H1 (cell line): ENCODE results near the gene ATP2A3. TPM values are rescaled to one million over a fixed set of nuclear protein-coding genes. Genes with fewer than 3 reads are reported as not detected.

Experiments used
- CTCF ChIA-PET: fragments of 300-600 bp; sonication (Branson Sonifier 250); formaldehyde crosslinking; loops from one replicate; lab custom pipeline; 2021; ENCODE audit not compliant: partially characterized antibody; lab: Charles Lee
- POLR2A ChIA-PET: fragments of 300-600 bp; sonication (Branson Sonifier 250); formaldehyde crosslinking; loops from one replicate; lab custom pipeline; 2021; ENCODE audit warnings: inconsistent platforms; ENCODE audit not compliant: partially characterized antibody; lab: Charles Lee
- DNase-seq, 2 experiments: peaks; one replicate each; pipeline versions ENCODE4 v3.0.0 to v3.0.0-alpha.2; 2010 to 2022; ENCODE audit warnings: low spot score in 2 of 2, low read depth in 1 of 2, mixed read lengths in 1 of 2
- FAIRE-seq: peaks from 2 replicates; lab custom pipeline; 2011; peaks lifted over from hg19 to GRCh38; lab: Jason Lieb, UNC
- H2AFZ ChIP-seq: 2 replicates; pipeline ENCODE4 v1.8.1; 2012; ENCODE audit warnings: low read length, inconsistent platforms
- H2AK5ac ChIP-seq: 2 replicates; pipeline ENCODE4 v1.6.1; 2013; ENCODE audit warnings: low read depth, low read length
- H2BK120ac ChIP-seq: replicated peaks from 2 replicates; pipeline ENCODE3; 2013; ENCODE audit warnings: low read depth, low read length, inconsistent platforms
- H2BK12ac ChIP-seq: 2 replicates; pipeline ENCODE4 v1.6.1; 2013; ENCODE audit warnings: low read depth, low read length
- H2BK15ac ChIP-seq: 2 replicates; pipeline ENCODE4 v1.6.1; 2013; ENCODE audit warnings: low read length
- H2BK20ac ChIP-seq: 2 replicates; pipeline ENCODE4 v1.6.1; 2013; ENCODE audit warnings: low read length
- H2BK5ac ChIP-seq: 2 replicates; pipeline ENCODE4 v1.6.1; 2013; ENCODE audit warnings: low read depth, low read length
- H3K14ac ChIP-seq: 2 replicates; pipeline ENCODE4 v1.6.1; 2013; ENCODE audit warnings: inconsistent platforms; ENCODE audit not compliant: insufficient read length
- H3K18ac ChIP-seq: 2 replicates; pipeline ENCODE4 v1.6.1; 2013; ENCODE audit warnings: low read length; ENCODE audit errors: extremely low read depth
- H3K23ac ChIP-seq: 2 replicates; pipeline ENCODE4 v1.6.1; 2013; ENCODE audit warnings: inconsistent platforms; ENCODE audit not compliant: insufficient read length
- H3K23me2 ChIP-seq: 2 replicates; pipeline ENCODE4 v1.6.1; 2013; ENCODE audit warnings: low read depth, low read length
- H3K27ac ChIP-seq: 2 replicates; pipeline ENCODE4 v1.6.1; 2011; ENCODE audit warnings: low read depth, low read length, inconsistent platforms
- H3K27me3 ChIP-seq, 4 experiments: replicated peaks in 1 of 4; 1 replicate in 1 of 4; 2 replicates in 3 of 4; pipeline versions ENCODE4 v1.6.1 to v1.8.1; 2011 to 2013; ENCODE audit warnings: low read length in 3 of 4, mild to moderate bottlenecking in 3 of 4, inconsistent platforms in 2 of 4, mixed read lengths in 2 of 4, moderate library complexity in 1 of 4; ENCODE audit not compliant: control insufficient read depth in 3 of 4, insufficient read depth in 3 of 4; ENCODE audit errors: extremely low read depth in 1 of 4
- H3K36me3 ChIP-seq, 4 experiments: 2 replicates each; pipeline versions ENCODE4 v1.6.1 to v1.8.1; 2011 to 2013; ENCODE audit warnings: mild to moderate bottlenecking in 4 of 4, low read length in 3 of 4, moderate library complexity in 2 of 4, control low read depth in 1 of 4, inconsistent platforms in 1 of 4; ENCODE audit not compliant: insufficient read depth in 4 of 4, control insufficient read depth in 2 of 4
- H3K4ac ChIP-seq: replicated peaks from 2 replicates; pipeline ENCODE3; 2013; ENCODE audit warnings: low read length, low read depth, mixed read lengths, inconsistent platforms; ENCODE audit not compliant: insufficient read length
- H3K4me1 ChIP-seq, 4 experiments: replicated peaks in 1 of 4; 1 replicate in 1 of 4; 2 replicates in 3 of 4; pipeline versions ENCODE4 v1.6.1 to v1.8.1; 2011 to 2013; ENCODE audit warnings: low read length in 3 of 4, inconsistent platforms in 2 of 4, mixed read lengths in 1 of 4; ENCODE audit not compliant: insufficient read depth in 4 of 4, control insufficient read depth in 3 of 4
- H3K4me2 ChIP-seq, 2 experiments: 2 replicates each; pipeline versions ENCODE4 v1.6.1 to v1.8.1; 2011 to 2013; ENCODE audit warnings: low read depth in 2 of 2, low read length in 2 of 2, control low read depth in 1 of 2, inconsistent platforms in 1 of 2, mild to moderate bottlenecking in 1 of 2; ENCODE audit not compliant: insufficient read depth in 1 of 2
- H3K4me3 ChIP-seq, 4 experiments: fragments of 200-600, 300-600 bp in 1 of 4; sonication (generic), shearing (Covaris generic), sonication (Bioruptor Twin) in 1 of 4; 2 replicates each; pipeline versions ENCODE4 v1.5.1 to v1.8.1; 2011 to 2016; ENCODE audit warnings: low read length in 4 of 4, low read depth in 3 of 4, control low read depth in 2 of 4, inconsistent platforms in 2 of 4, mild to moderate bottlenecking in 2 of 4, mixed read lengths in 1 of 4, moderate library complexity in 1 of 4; ENCODE audit not compliant: insufficient read depth in 2 of 4; ENCODE audit errors: extremely low read depth in 1 of 4
- H3K56ac ChIP-seq: replicated peaks from 2 replicates; pipeline ENCODE3; 2013; ENCODE audit warnings: low read depth, mild to moderate bottlenecking, mixed read lengths, low read length, inconsistent platforms; ENCODE audit not compliant: insufficient read length
- H3K79me1 ChIP-seq: 2 replicates; pipeline ENCODE4 v1.6.1; 2013; ENCODE audit warnings: low read depth, low read length, control low read depth
- H3K79me2 ChIP-seq, 2 experiments: 2 replicates each; pipeline versions ENCODE4 v1.6.1 to v1.8.1; 2012 to 2013; ENCODE audit warnings: low read length in 2 of 2, mild to moderate bottlenecking in 2 of 2, inconsistent platforms in 1 of 2; ENCODE audit not compliant: insufficient read depth in 2 of 2, control insufficient read depth in 1 of 2
- H3K9ac ChIP-seq, 4 experiments: replicated peaks in 1 of 4; 1 replicate in 1 of 4; 2 replicates in 3 of 4; pipeline versions ENCODE4 v1.6.1 to v1.8.1; 2011 to 2013; ENCODE audit warnings: low read depth in 3 of 4, low read length in 3 of 4, control low read depth in 2 of 4, mild to moderate bottlenecking in 2 of 4, moderate library complexity in 2 of 4, inconsistent platforms in 1 of 4; ENCODE audit errors: extremely low read depth in 1 of 4
- H3K9me3 ChIP-seq, 2 experiments: 2 replicates each; pipeline versions ENCODE4 v1.6.1 to v1.8.1; 2012 to 2013; ENCODE audit warnings: mild to moderate bottlenecking in 2 of 2, moderate library complexity in 2 of 2, control low read depth in 1 of 2, inconsistent platforms in 1 of 2, low read depth in 1 of 2, low read length in 1 of 2, mixed read lengths in 1 of 2; ENCODE audit not compliant: insufficient read depth in 2 of 2
- H4K20me1 ChIP-seq, 2 experiments: replicated peaks in 1 of 2; 2 replicates each; pipeline versions ENCODE3 to v1.8.1; 2011 to 2013; ENCODE audit warnings: inconsistent platforms in 2 of 2, low read length in 2 of 2, mild to moderate bottlenecking in 1 of 2; ENCODE audit not compliant: insufficient read depth in 2 of 2, control insufficient read depth in 1 of 2
- H4K5ac ChIP-seq: 2 replicates; pipeline ENCODE4 v1.6.1; 2013; ENCODE audit warnings: low read length, low read depth, mixed read lengths, inconsistent platforms; ENCODE audit not compliant: insufficient read length
- H4K8ac ChIP-seq: 2 replicates; pipeline ENCODE4 v1.8.0; 2013; ENCODE audit warnings: mild to moderate bottlenecking, moderate library complexity, low read length, inconsistent platforms; ENCODE audit not compliant: insufficient read depth; ENCODE audit errors: extremely low read depth
- H4K91ac ChIP-seq: replicated peaks from 2 replicates; pipeline ENCODE3; 2013; ENCODE audit warnings: low read length, mixed read lengths, inconsistent platforms; ENCODE audit not compliant: insufficient read length
- RAD21 ChIP-seq, 2 experiments: IDR thresholded peaks in 1 of 2; conservative IDR thresholded peaks in 1 of 2; 2 replicates each; pipeline ENCODE4 v1.6.1; 2011; ENCODE audit warnings: low read depth in 2 of 2, low read length in 2 of 2, improper control_type of control experiment in 1 of 2, inconsistent platforms in 1 of 2, mild to moderate bottlenecking in 1 of 2, moderate library complexity in 1 of 2
- RXRA ChIP-seq: IDR thresholded peaks from 2 replicates; pipeline ENCODE4 v1.6.1; 2011; ENCODE audit warnings: low read depth, mild to moderate bottlenecking, low read length, moderate library complexity; ENCODE audit not compliant: insufficient read depth
- SIRT6 ChIP-seq: IDR thresholded peaks from one replicate; pipeline ENCODE4 v1.7.1; 2012; ENCODE audit warnings: low read length, inconsistent platforms
- WGBS, 2 experiments: shearing (Covaris generic) in 1 of 2; methylation state at CpG; one replicate each; pipeline versions ENCODE4 v1.1.6 to v1.1.7; 2013 to 2015; ENCODE audit warnings: low lambda C conversion rate in 2 of 2, mixed read lengths in 2 of 2, inconsistent platforms in 1 of 2, low coverage in 1 of 2, missing lambda C conversion rate in 1 of 2; ENCODE audit not compliant: insufficient replicate concordance in 2 of 2, insufficient coverage in 1 of 2, insufficient read length in 1 of 2; ENCODE audit errors: extremely low coverage in 1 of 2, missing lambda C conversion rate in 1 of 2; 5-methylcytosine and 5-hydroxymethylcytosine counted together
- polyA plus RNA-seq, 7 experiments: library from polyadenylated mRNA; depleted of rRNA in 3 of 7; stranded (reverse) in 5 of 7; unstranded in 2 of 7; fragments of >200 nt in 5 of 7; fragments of 200-250 nt in 2 of 7; gene quantifications; 1 replicate in 5 of 7; 2 replicates in 1 of 7; 4 replicates in 1 of 7; pipeline versions ENCODE4 v1.2.1 to v1.2.3, GENCODE V29; 2011 to 2013; ENCODE audit warnings: missing spikeins in 2 of 7, mixed read lengths in 2 of 7
- total RNA-seq: library from RNA; stranded (reverse); fragmentation: NEBNext Ultra II Directional; extraction: Animal tissue kit (Norgen Biotek cat#: 25700); gene quantifications from 2 replicates; pipeline ENCODE4 v1.2.1, GENCODE V29; 2021
- TF ChIP-seq, protein P1 (sequence below): IDR thresholded peaks from 2 replicates; pipeline ENCODE4 v1.6.1; 2012; ENCODE audit warnings: low read length, inconsistent platforms

ATP2A3 gene
- total and polyA plus RNA-seq, 2 of the 8 experiments (the other 6 are each of a cell fraction or from before 2014, with no cell fraction given): 18.4 to 32.5 TPM

GRCh38 chr17:3891626-3892094, 72.6 kb downstream of the ATP2A3 start:
- no peak overlapping the region for H4K8ac ChIP-seq
- no peak overlapping the region for H2AFZ ChIP-seq
- peak overlapping the region; percentile 95 for H2BK12ac ChIP-seq
- H3K27ac ChIP-seq: no peak overlapping the region
- DNase-seq (no peak), FAIRE-seq (no peak)
- H2BK5ac ChIP-seq: no peak overlapping the region; the same call in 1 of the 2 replicates
- no peak overlapping the region for H3K56ac ChIP-seq
- no peak for TF ChIP-seq RAD21 (IDR thresholded peaks at IDR 0.05 in 1 of 2, conservative IDR thresholded peaks at IDR 0.05 in 1 of 2; ENCODE audit: low read depth in 2 of 2, low read length in 2 of 2)
- TF ChIP-seq SIRT6: no peak
- TF ChIP-seq, protein P1, sequence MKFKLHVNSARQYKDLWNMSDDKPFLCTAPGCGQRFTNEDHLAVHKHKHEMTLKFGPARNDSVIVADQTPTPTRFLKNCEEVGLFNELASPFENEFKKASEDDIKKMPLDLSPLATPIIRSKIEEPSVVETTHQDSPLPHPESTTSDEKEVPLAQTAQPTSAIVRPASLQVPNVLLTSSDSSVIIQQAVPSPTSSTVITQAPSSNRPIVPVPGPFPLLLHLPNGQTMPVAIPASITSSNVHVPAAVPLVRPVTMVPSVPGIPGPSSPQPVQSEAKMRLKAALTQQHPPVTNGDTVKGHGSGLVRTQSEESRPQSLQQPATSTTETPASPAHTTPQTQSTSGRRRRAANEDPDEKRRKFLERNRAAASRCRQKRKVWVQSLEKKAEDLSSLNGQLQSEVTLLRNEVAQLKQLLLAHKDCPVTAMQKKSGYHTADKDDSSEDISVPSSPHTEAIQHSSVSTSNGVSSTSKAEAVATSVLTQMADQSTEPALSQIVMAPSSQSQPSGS: no peak
- TF ChIP-seq RXRA: no peak
- ChIA-PET CTCF (interaction anchor here (0.7 to 2.9 kb wide), 2 partner anchors 18 to 47 kb away, joined by 3 to 13 read pairs; partner anchors contain the start of gene NCBP3), POLR2A (interaction anchor here (0.6 to 1.2 kb wide), 3 partner anchors 27 to 221 kb away, joined by 3 read pairs; no protein-coding TSS in a partner anchor)
- H3K14ac ChIP-seq: no peak overlapping the region
- H3K23me2 ChIP-seq: peaks cover 15% of the 10 kb centered on the region; the same call in 1 of the 2 replicates
- no peaks in the 10 kb centered on the region; a peak in 1 of 4 replicates for H3K79me2 ChIP-seq
- H3K9me3 ChIP-seq: no peaks in the 10 kb centered on the region
- peaks cover 3 to 8% of the 10 kb centered on the region in 2 experiments for H4K20me1 ChIP-seq
- no peak overlapping the region for H4K5ac ChIP-seq
- peaks cover 0 to 6% (median 1%) of the 10 kb centered on the region in 4 experiments; a peak in 3 of 7 replicates for H3K27me3 ChIP-seq
- peak overlapping the region; percentile 52 to 82 (median 63) for H3K4me3 ChIP-seq
- H2BK20ac ChIP-seq: peak overlapping the region; percentile 62; the same call in 1 of the 2 replicates
- H3K4me2 ChIP-seq: peak overlapping the region; percentile 77 to 90
- no peak overlapping the region for H3K23ac ChIP-seq
- H3K18ac ChIP-seq: peak overlapping the region; percentile 48
- no peak overlapping the region; the same call in 1 of the 2 replicates for H2BK15ac ChIP-seq
- peaks cover 4% of the 10 kb centered on the region; the same call in 1 of the 2 replicates for H3K79me1 ChIP-seq
- 9% methylated on average over 12 of the region's 12 CpGs; no CpG with 5 or more reads in 1 of the 2 experiments for WGBS, 2 experiments
- H3K4ac ChIP-seq: peak overlapping the region; percentile 63
- no peaks in the 10 kb centered on the region for H3K36me3 ChIP-seq
- no peak overlapping the region for H4K91ac ChIP-seq
- H3K9ac ChIP-seq: peak overlapping the region in 2 of 4 experiments; percentile 42 to 52; a peak in 3 of 7 replicates
- H2BK120ac ChIP-seq: no peak overlapping the region
- H3K4me1 ChIP-seq: peaks cover 6 to 34% (median 24%) of the 10 kb centered on the region in 4 experiments
- no peak overlapping the region for H2AK5ac ChIP-seq
